Esophagus muscularis mucosa (tissue), 4 donors: ENCODE data around the gene THBS2.

ENCODE experiments used
- CTCF ChIP-seq, 3 experiments: fragments of 200-600 bp in 2 of 3; fragments of 450-650 bp in 1 of 3; sonication (generic) in 2 of 3; IDR thresholded peaks; one replicate each; pipeline ENCODE4 v1.5.1; 2017 to 2019; ENCODE audit warnings: antibody characterized with exemption in 3 of 3, mild to moderate bottlenecking in 2 of 3, moderate library complexity in 1 of 3
- EP300 ChIP-seq: sonication (generic); formaldehyde crosslinking; IDR thresholded peaks from one replicate; pipeline ENCODE4 v1.6.1; 2017; ENCODE audit warnings: antibody characterized with exemption
- POLR2A ChIP-seq: fragments of 450-650 bp; IDR thresholded peaks from one replicate; pipeline ENCODE4 v1.6.1; 2017; ENCODE audit warnings: antibody characterized with exemption, moderate library complexity, mild to moderate bottlenecking, low read depth
- POLR2AphosphoS5 ChIP-seq, 2 donors: sonication (generic); formaldehyde crosslinking; IDR thresholded peaks; one replicate each; pipeline ENCODE4 v1.6.1; 2017; ENCODE audit warnings: antibody characterized with exemption in 2 of 2

GRCh38 chr6:169249057-169249456, 4.6 kb downstream of the THBS2 start:
- TF ChIP-seq CTCF (IDR thresholded peaks at IDR 0.05) = no peak
- no peak for TF ChIP-seq POLR2A
- no peak for TF ChIP-seq POLR2AphosphoS5 (IDR thresholded peaks at IDR 0.05)
- no peak for TF ChIP-seq EP300
